GM18508 (cell line): Measurements from ENCODE around the gene REPS1.
A peak's percentile ranks its signal among the peaks of the same experiment; 100 is the strongest.
"Not testable (repeated sequence)": the region's sequence is repeated elsewhere in the genome, so short reads cannot be mapped to it uniquely, and the experiment has no call there.

Source experiments
- ATAC-seq: cut with Tn5 transposase; IDR thresholded peaks from one replicate; pipeline ENCODE4 v1.9.1; 2021; ENCODE audit warnings: moderate number of reproducible peaks; ENCODE audit not compliant: insufficient read depth, unreplicated experiment

The REPS1 gene

DNA sequence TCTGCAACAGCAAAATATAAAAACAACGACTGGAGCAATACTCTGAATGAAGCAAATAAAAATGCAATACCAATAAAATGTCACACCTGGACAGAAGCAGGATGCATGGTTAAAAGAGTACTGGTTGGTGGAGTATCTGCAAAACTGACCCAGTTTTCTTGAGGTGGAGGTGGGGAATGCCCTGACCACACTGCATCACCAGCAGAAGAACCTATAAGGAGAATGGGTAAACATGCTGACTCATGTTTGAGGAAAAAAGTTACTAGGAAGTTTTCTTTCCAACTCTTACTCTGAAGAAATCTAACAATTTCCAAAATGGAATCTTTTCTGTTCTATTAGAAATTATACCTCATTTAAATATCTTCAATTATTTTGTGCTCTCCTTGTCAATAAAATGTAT lies 43.6 kb downstream of the REPS1 start:
- ATAC-seq, result no peak

GRCh38 chr6:138943089-138943625 lies 44.9 kb downstream of the REPS1 start:
- ATAC-seq, result no peak

- ATAC-seq, result not testable (repeated sequence)
Observed at GRCh38 chr6:138936873-138937272, 51.2 kb downstream of the REPS1 start.

GRCh38 chr6:138931660-138932059 lies 56.4 kb downstream of the REPS1 start:
- ATAC-seq, result no peak

GRCh38 chr6:138926579-138926978 lies 61.5 kb downstream of the REPS1 start:
- ATAC-seq, result no peak

DNA sequence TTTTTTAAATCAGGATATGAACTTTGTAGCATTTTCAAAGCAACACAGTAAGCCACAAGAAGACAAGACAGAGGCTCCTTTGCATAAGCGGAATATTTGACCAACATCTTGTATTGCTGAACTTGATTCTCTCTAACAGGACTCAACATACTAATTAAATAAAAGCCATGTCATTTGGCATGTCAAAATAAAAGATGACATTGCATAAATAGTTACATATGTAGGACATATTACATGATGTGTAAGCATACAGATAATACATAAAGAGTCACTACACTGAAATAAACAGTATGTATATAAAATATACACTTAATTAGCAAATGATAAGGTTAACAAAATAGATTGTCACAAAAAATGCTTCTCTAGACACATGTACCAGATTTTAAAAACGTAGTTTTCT lies 62.2 kb downstream of the REPS1 start:
- no peak for ATAC-seq

DNA sequence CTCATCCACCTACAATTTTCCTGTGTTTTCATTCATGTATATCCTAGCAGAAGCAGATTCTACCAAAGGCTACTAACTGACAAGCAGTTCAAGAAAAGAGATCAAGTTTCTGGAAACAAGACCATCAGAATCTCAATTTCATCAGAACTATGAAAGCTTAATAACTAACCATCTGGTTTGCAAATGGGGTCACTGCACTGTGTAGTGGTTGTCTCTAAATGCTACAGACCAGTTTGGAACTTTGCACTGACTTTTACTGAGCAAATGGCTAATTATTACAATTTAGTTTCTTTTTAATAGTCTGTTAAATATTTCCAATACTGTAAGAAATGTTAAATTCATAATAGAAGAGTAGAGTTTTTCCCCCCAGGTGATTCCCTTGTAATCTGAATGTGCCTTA lies 64.5 kb downstream of the REPS1 start:
- no peak for ATAC-seq

DNA sequence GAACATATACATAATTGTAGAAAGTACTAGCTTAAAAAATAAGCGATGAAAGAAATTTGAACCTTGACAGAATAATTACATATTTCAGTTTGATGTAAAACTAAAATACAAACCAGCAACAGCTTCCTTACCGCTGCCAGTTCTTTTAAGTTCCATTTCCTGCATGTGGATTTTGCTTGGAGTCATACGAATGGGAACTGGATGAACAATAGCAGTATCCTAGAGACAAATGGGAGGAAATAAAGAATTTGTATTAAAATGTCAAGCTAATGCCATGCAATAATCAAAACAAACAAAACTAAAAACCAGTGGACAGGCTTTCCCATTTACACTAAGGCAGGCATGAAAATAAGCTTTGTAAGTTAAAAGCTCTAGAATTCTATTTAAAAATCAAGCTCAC lies 67.1 kb downstream of the REPS1 start:
- ATAC-seq, result no peak

- ATAC-seq, result no peak
Observed at GRCh38 chr6:138914701-138915100, 73.4 kb downstream of the REPS1 start.

- no peak for ATAC-seq
Observed at GRCh38 chr6:138912308-138912707, 75.7 kb downstream of the REPS1 start.

GRCh38 chr6:138909975-138910374 lies 78.1 kb downstream of the REPS1 start:
- no peak for ATAC-seq

- no peak for ATAC-seq
Observed at GRCh38 chr6:138909511-138909910, 78.5 kb downstream of the REPS1 start.

DNA sequence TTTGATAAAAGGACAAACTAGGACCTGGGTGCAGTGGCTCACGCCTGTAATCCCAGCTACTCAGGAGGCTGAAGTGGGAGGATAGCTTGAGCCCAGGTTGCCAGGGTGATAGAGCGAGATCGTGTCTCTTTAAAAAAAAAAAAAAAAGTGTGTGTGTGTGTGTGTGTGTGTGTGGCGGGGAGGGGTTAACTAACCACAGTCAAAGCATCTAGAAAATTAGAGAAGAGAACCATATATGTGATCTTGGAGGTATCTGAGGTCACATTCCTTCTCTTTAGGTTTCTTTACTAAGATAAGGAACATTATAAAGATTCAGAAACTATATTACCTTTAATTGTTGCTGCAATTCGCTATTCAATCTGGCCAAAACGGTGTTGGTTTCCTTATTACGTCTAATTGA lies 80.9 kb downstream of the REPS1 start:
- ATAC-seq, result no peak

DNA sequence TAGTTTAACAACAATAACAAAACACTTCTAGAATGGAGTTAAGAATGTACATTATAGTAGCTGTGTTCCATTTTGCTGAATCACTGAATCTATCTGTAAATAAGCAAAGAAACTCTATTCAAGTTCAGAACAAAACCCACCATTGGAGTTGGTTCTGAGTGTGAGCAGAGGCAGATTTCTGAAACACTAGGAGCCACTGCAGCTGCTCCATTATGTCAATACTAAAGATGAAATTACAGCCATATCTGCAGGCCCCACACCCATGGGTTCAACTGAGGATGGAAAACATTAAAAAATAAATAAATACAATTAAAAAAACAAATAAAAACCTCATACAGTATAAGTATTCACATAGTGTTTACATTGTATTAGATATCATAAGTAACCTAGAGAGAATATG lies 91.0 kb downstream of the REPS1 start:
- no peak for ATAC-seq

GRCh38 chr6:138896104-138896756 lies 91.8 kb downstream of the REPS1 start:
- no peak for ATAC-seq

DNA sequence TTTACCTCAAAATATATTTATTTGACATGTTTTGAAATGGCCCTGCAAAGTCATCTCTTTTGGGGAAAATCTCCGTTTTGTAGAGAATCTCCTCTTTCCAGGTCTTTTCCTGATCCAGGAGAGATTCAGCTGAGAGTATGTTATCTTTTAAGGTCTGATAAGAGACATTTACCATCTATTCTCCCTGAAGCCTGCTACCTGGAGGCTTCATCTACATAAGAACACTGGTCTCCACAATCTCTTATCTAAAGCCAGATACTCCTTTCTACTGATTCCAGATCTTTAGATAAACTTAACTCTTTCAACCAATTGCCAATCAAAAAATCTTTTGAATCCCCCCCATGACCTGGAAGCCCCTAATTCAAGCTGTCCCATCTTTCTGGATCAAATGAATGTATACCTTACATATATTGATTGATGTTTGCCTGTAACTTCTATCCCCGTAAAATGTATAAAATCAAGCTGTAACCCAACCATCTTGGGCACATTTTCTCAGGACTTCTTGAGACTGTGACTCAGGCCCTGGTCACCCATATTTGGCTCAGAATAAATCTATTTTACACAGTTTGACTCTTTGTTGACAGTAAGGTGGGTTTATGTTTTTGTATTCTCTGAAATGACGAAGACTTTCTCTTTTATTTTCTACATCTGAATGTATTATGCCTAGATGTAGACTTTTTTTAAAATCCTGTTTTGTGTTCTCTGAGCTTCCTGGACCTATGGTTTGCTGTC lies 96.6 kb downstream of the REPS1 start:
- ATAC-seq, result no peak

GRCh38 chr6:138885156-138885819 lies 102.8 kb downstream of the REPS1 start:
- ATAC-seq, result no peak

DNA sequence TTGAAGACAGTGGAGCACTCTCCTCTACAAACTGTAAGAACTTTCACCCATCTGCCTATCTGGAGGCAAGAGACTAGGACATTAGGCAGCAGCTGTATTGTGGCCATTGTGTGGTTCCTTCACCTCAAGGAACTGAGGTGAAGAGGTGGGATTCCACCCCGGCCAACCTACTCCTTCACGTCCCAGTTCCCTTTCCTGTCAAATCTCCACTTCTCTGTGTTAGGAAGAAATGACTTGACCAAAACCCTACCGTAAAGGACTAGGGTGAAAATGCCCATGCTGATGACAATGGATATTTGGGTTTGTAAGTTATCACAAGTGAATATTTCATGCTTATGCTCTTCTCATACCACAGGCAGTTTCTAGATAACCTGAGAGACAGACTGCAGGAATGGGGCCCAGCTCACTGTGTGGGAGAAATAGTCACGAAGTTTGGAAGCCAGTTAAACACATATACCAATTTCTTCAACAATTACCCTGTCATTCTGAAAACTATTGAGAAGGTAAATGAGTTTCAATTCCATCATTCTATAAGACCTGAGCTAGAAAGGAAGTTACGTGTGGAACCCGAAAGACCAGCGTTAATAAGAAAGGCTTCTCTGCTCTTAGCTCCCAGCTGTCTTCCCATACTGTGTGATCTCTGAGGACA lies 105.6 kb downstream of the REPS1 start:
- ATAC-seq, result peak; percentile 75

GRCh38 chr6:138873191-138873590 lies 114.9 kb downstream of the REPS1 start:
- ATAC-seq, result no peak

GRCh38 chr6:138869398-138869797 lies 118.7 kb downstream of the REPS1 start:
- no peak for ATAC-seq

GRCh38 chr6:138868181-138868580 lies 119.9 kb downstream of the REPS1 start:
- ATAC-seq, result no peak
